ENCODE measurements around the gene SMIM13.

The SMIM13 gene

GRCh38 chr6:11123978-11124377 lies 30.3 kb downstream of the SMIM13 start:
- peak; percentile 10 for DNase-seq

GRCh38 chr6:11126876-11127275 lies 33.2 kb downstream of the SMIM13 start:
- peak; percentile 55 for DNase-seq

GRCh38 chr6:11128608-11129007 lies 35.0 kb downstream of the SMIM13 start:
- DNase-seq, result no peak

- no peak for DNase-seq
These were observed 36.4 kb downstream of the SMIM13 start for GRCh38 chr6:11129908-11130565.

- DNase-seq, result no peak
These were observed 37.0 kb downstream of the SMIM13 start for GRCh38 chr6:11130605-11131004.

GRCh38 chr6:11132194-11132888 lies 38.7 kb downstream of the SMIM13 start:
- no peak for DNase-seq

GRCh38 chr6:11133281-11133680 lies 39.6 kb downstream of the SMIM13 start:
- no peak for DNase-seq

GRCh38 chr6:11136809-11137208 lies 43.2 kb downstream of the SMIM13 start:
- DNase-seq, result no peak

GRCh38 chr6:11139051-11139960 lies 45.7 kb downstream of the SMIM13 start:
- no peak for DNase-seq

- no peak for DNase-seq
These were observed 46.4 kb downstream of the SMIM13 start for GRCh38 chr6:11140056-11140455.

- no peak for DNase-seq
These were observed 47.7 kb downstream of the SMIM13 start for GRCh38 chr6:11141295-11141694.

GRCh38 chr6:11142296-11143027 lies 48.8 kb downstream of the SMIM13 start:
- peak; percentile 9 for DNase-seq

- DNase-seq, result peak; percentile 94
These were observed 50.0 kb downstream of the SMIM13 start for GRCh38 chr6:11143394-11144371.

GRCh38 chr6:11144393-11144851 lies 50.8 kb downstream of the SMIM13 start:
- peak; percentile 90 for DNase-seq

GRCh38 chr6:11146117-11146826 lies 52.6 kb downstream of the SMIM13 start:
- no peak for DNase-seq

GRCh38 chr6:11149551-11149950 lies 55.9 kb downstream of the SMIM13 start:
- no peak for DNase-seq

GRCh38 chr6:11151488-11151887 lies 57.9 kb downstream of the SMIM13 start:
- no peak for DNase-seq

GRCh38 chr6:11152581-11152980 lies 58.9 kb downstream of the SMIM13 start:
- DNase-seq, result no peak

- no peak for DNase-seq
These were observed 59.8 kb downstream of the SMIM13 start for GRCh38 chr6:11153447-11153846.

GRCh38 chr6:11155589-11155988 lies 62.0 kb downstream of the SMIM13 start:
- DNase-seq, result no peak

GRCh38 chr6:11160199-11160598 lies 66.6 kb downstream of the SMIM13 start:
- no peak for DNase-seq
